ENCODE data around the gene CACNB2.

GRCh38 chr10:18297659-18298058, 157.4 kb downstream of the CACNB2 start:
- TF ChIP-seq CTCF (IDR thresholded peaks at IDR 0.05) (no peak), POLR2A (IDR thresholded peaks at IDR 0.05) (no peak), POLR2AphosphoS5 (IDR thresholded peaks at IDR 0.05) (no peak), EP300 (IDR thresholded peaks at IDR 0.05) (no peak)

All from gastroesophageal sphincter (tissue), 3 donors.